ENCODE data around the gene NIT1. TPM values are rescaled to one million over a fixed set of nuclear protein-coding genes. Genes with fewer than 3 reads are reported as not detected.

Gene NIT1
- total and polyA plus RNA-seq, 2 of the 13 experiments (the other 11 are each of a cell fraction or from before 2014, with no cell fraction given), result 22.7 to 31.0 TPM

- peak; percentile 48; the same call in 1 of the 2 replicates for TF ChIP-seq TBX3 (IDR thresholded peaks at IDR 0.05; ENCODE audit: borderline replicate concordance)
- TF ChIP-seq ZNF879 (CRISPR knock-in tag; IDR thresholded peaks at IDR 0.05), result no peak
- TF ChIP-seq ZSCAN22 (CRISPR knock-in tag; IDR thresholded peaks at IDR 0.05), result no peak
- no peak for TF ChIP-seq NBN (conservative IDR thresholded peaks at IDR 0.05)
- no peak for TF ChIP-seq ZNF619 (CRISPR knock-in tag; IDR thresholded peaks at IDR 0.05)
- no peak for TF ChIP-seq FOXM1 (CRISPR knock-in tag; IDR thresholded peaks at IDR 0.05)
- TF ChIP-seq NFKB2 (CRISPR knock-in tag; IDR thresholded peaks at IDR 0.05; ENCODE audit: borderline replicate concordance), result no peak; the same call in 1 of the 2 replicates
- TF ChIP-seq ZNF570 (CRISPR knock-in tag; IDR thresholded peaks at IDR 0.05; ENCODE audit: borderline replicate concordance), result no peak
- no peak for TF ChIP-seq ZNF550 (CRISPR knock-in tag; IDR thresholded peaks at IDR 0.05; ENCODE audit: borderline replicate concordance)
- TF ChIP-seq ZSCAN29 (CRISPR knock-in tag; conservative IDR thresholded peaks at IDR 0.05), result 0 out of 2 replicates have a peak, but pooled peaks have one; percentile 69
- TF ChIP-seq ZNF441 (CRISPR knock-in tag; IDR thresholded peaks at IDR 0.05; ENCODE audit: borderline replicate concordance), result no peak; the same call in 1 of the 2 replicates
- TF ChIP-seq ZNF724P (CRISPR knock-in tag; IDR thresholded peaks at IDR 0.05; ENCODE audit: borderline replicate concordance), result 0 out of 2 replicates have a peak, but pooled peaks have one; percentile 40
- TF ChIP-seq AGO1 (IDR thresholded peaks at IDR 0.05; ENCODE audit: low read depth, low read length, poor library complexity, severe bottlenecking), result no peak
- TF ChIP-seq PAWR (CRISPR knock-in tag; IDR thresholded peaks at IDR 0.05; ENCODE audit: borderline replicate concordance), result no peak
- no peak; the same call in 1 of the 2 replicates for TF ChIP-seq ZNF34 (CRISPR knock-in tag; IDR thresholded peaks at IDR 0.05; ENCODE audit: borderline replicate concordance)
- TF ChIP-seq ZMYM4 (CRISPR knock-in tag; IDR thresholded peaks at IDR 0.05), result peak; percentile 75
- no peak for TF ChIP-seq MAFK (conservative IDR thresholded peaks at IDR 0.05 in 1 of 2, IDR thresholded peaks at IDR 0.05 in 1 of 2; ENCODE audit: low read length in 2 of 2)
- TF ChIP-seq ATF2 (CRISPR knock-in tag; IDR thresholded peaks at IDR 0.05), result no peak; the same call in 1 of the 2 replicates
- no peak for TF ChIP-seq ZNF703 (CRISPR knock-in tag; IDR thresholded peaks at IDR 0.05; ENCODE audit: borderline replicate concordance)
- no peak for TF ChIP-seq PBX3 (CRISPR knock-in tag; IDR thresholded peaks at IDR 0.05; ENCODE audit: borderline replicate concordance)
- TF ChIP-seq SMARCE1 (IDR thresholded peaks at IDR 0.05; ENCODE audit: borderline replicate concordance), result no peak
- TF ChIP-seq ATF5 (CRISPR knock-in tag; IDR thresholded peaks at IDR 0.05; ENCODE audit: low read depth), result 0 out of 2 replicates have a peak, but pooled peaks have one; percentile 23
- TF ChIP-seq AGO2 (optimal IDR thresholded peaks at IDR 0.05; ENCODE audit: low read depth, low read length), result no peak
- TF ChIP-seq BATF2 (CRISPR knock-in tag; IDR thresholded peaks at IDR 0.05), result no peak; the same call in 1 of the 2 replicates
- TF ChIP-seq ZNF547 (CRISPR knock-in tag; IDR thresholded peaks at IDR 0.05), result no peak
- TF ChIP-seq ZNF839 (CRISPR knock-in tag; IDR thresholded peaks at IDR 0.05; ENCODE audit: borderline replicate concordance), result 0 out of 2 replicates have a peak, but pooled peaks have one; percentile 6
These were observed 35.9 kb downstream of the NIT1 start, which contains the start of gene UFC1 (continued) for GRCh38 chr1:161153682-161154337.
